Pulmonary artery endothelial cell (primary cell): Measurements from ENCODE around the gene SCPEP1. TPM values are rescaled to one million over a fixed set of nuclear protein-coding genes. Genes with fewer than 3 reads are reported as not detected.

Experiments
- DNase-seq: peaks from one replicate; pipeline ENCODE4 v3.0.0-alpha.2; 2011; ENCODE audit warnings: low read depth, low spot score
- total RNA-seq: library from RNA; depleted of rRNA; stranded (reverse); fragments of >200 nt; gene quantifications from 2 replicates; pipeline ENCODE4 v1.2.3, GENCODE V29; 2014

SCPEP1 gene
- total RNA-seq = 32.6 and 60.6 TPM in 2 replicates

GRCh38 chr17:56977673-56978395 is at the start of gene SCPEP1:
TSS of gene SCPEP1 (plus strand) at chr17:56978131. CDS start at chr17:56978160, 29 bp downstream.
- peak; percentile 20 for DNase-seq

- no peak for DNase-seq
Measured at GRCh38 chr17:56928586-56928985, 49.3 kb upstream of the SCPEP1 start.

- no peak for DNase-seq
Measured at GRCh38 chr17:56929362-56929969, 48.5 kb upstream of the SCPEP1 start.

- DNase-seq = no peak
Measured at GRCh38 chr17:56930739-56931337, 47.1 kb upstream of the SCPEP1 start.

GRCh38 chr17:56933151-56933745 is 44.7 kb upstream of the SCPEP1 start:
- no peak for DNase-seq

GRCh38 chr17:56933868-56934267 is 44.1 kb upstream of the SCPEP1 start:
- DNase-seq = no peak

GRCh38 chr17:56934280-56934679 is 43.7 kb upstream of the SCPEP1 start:
- DNase-seq = no peak

GRCh38 chr17:56935461-56935860 is 42.5 kb upstream of the SCPEP1 start:
- no peak for DNase-seq

GRCh38 chr17:56936697-56937322 is 41.1 kb upstream of the SCPEP1 start:
- no peak for DNase-seq

- DNase-seq = no peak
Measured at GRCh38 chr17:56937687-56938086, 40.2 kb upstream of the SCPEP1 start.

- DNase-seq = peak; percentile 37
Measured at GRCh38 chr17:56938206-56938605, 39.7 kb upstream of the SCPEP1 start.

- DNase-seq = peak; percentile 22
Measured at GRCh38 chr17:56939869-56940484, 38.0 kb upstream of the SCPEP1 start.

GRCh38 chr17:56943505-56944125 is 34.3 kb upstream of the SCPEP1 start:
- no peak for DNase-seq

- no peak for DNase-seq
Measured at GRCh38 chr17:56945938-56946505, 31.9 kb upstream of the SCPEP1 start.

- no peak for DNase-seq
Measured at GRCh38 chr17:56947741-56948140, 30.2 kb upstream of the SCPEP1 start.

GRCh38 chr17:56948491-56948890 is 29.4 kb upstream of the SCPEP1 start:
- no peak for DNase-seq

GRCh38 chr17:56949595-56949994 is 28.3 kb upstream of the SCPEP1 start:
- no peak for DNase-seq

GRCh38 chr17:56956992-56957391 is 20.9 kb upstream of the SCPEP1 start:
- DNase-seq = no peak

GRCh38 chr17:56960596-56961538 is 17.1 kb upstream of the SCPEP1 start, which contains the start of gene COIL:
TSS of gene COIL (minus strand) at chr17:56961050. CDS start at chr17:56961019, 31 bp downstream.
- peak; percentile 67 for DNase-seq
